Neuronal stem cell (in vitro differentiated cells): ENCODE results near the gene IFRD1.
"Not testable (repeated sequence)": the region's sequence is repeated elsewhere in the genome, so short reads cannot be mapped to it uniquely, and the experiment has no call there.

Experiments
- DNase-seq: peaks from one replicate; pipeline ENCODE4 v3.0.0-alpha.2; 2013; ENCODE audit warnings: low spot score
- H2AFZ ChIP-seq: one replicate; pipeline ENCODE4 v1.6.1; 2013; ENCODE audit warnings: mild to moderate bottlenecking, low read length, inconsistent platforms
- H2AK5ac ChIP-seq: 2 replicates; pipeline ENCODE4 v1.6.1; 2013; ENCODE audit warnings: low read depth, mild to moderate bottlenecking, inconsistent platforms, low read length, moderate library complexity, mixed read lengths
- H2BK120ac ChIP-seq: 2 replicates; pipeline ENCODE4 v1.6.1; 2013; ENCODE audit warnings: low read depth, mild to moderate bottlenecking, inconsistent platforms, low read length, moderate library complexity, mixed read lengths
- H2BK12ac ChIP-seq: one replicate; pipeline ENCODE4 v1.6.1; 2013; ENCODE audit warnings: low read length, inconsistent platforms
- H2BK15ac ChIP-seq: 2 replicates; pipeline ENCODE4 v1.6.1; 2013; ENCODE audit warnings: mild to moderate bottlenecking, low read length, inconsistent platforms, mixed read lengths
- H2BK5ac ChIP-seq: one replicate; pipeline ENCODE4 v1.6.1; 2013; ENCODE audit warnings: inconsistent platforms, mild to moderate bottlenecking, low read length, moderate library complexity
- H3K14ac ChIP-seq: one replicate; pipeline ENCODE4 v1.6.1; 2013; ENCODE audit warnings: low read length, inconsistent platforms
- H3K18ac ChIP-seq: 2 replicates; pipeline ENCODE4 v1.6.1; 2013; ENCODE audit warnings: low read length, inconsistent platforms
- H3K23ac ChIP-seq: 2 replicates; pipeline ENCODE4 v1.6.1; 2013; ENCODE audit warnings: low read depth, mild to moderate bottlenecking, mixed read lengths, low read length, inconsistent platforms; ENCODE audit not compliant: poor library complexity
- H3K27ac ChIP-seq: replicated peaks from 3 replicates; pipeline ENCODE4 v1.5.1; 2013; ENCODE audit warnings: low read length, inconsistent platforms
- H3K27me3 ChIP-seq, 3 experiments: 2 replicates each; pipeline ENCODE4 v1.6.1; 2013; ENCODE audit warnings: low read length in 3 of 3, mild to moderate bottlenecking in 2 of 3, inconsistent platforms in 1 of 3, low read depth in 1 of 3, mixed read lengths in 1 of 3, moderate library complexity in 1 of 3; ENCODE audit not compliant: control insufficient read depth in 3 of 3, insufficient read depth in 3 of 3
- H3K36me3 ChIP-seq, 2 donors: replicated peaks in 1 of 2; 2 replicates each; pipeline ENCODE4 v1.6.1; 2013; ENCODE audit warnings: low read length in 2 of 2; ENCODE audit not compliant: control insufficient read depth in 2 of 2, insufficient read depth in 2 of 2
- H3K4ac ChIP-seq: 2 replicates; pipeline ENCODE4 v1.6.1; 2013; ENCODE audit warnings: inconsistent platforms, mild to moderate bottlenecking, low read length, moderate library complexity
- H3K4me1 ChIP-seq, 2 donors: 1 replicate in 1 of 2; 2 replicates in 1 of 2; pipeline ENCODE4 v1.6.1; 2013; ENCODE audit warnings: low read length in 2 of 2, low read depth in 1 of 2; ENCODE audit not compliant: control insufficient read depth in 2 of 2, insufficient read depth in 1 of 2
- H3K4me2 ChIP-seq: one replicate; pipeline ENCODE4 v1.6.1; 2013; ENCODE audit warnings: mild to moderate bottlenecking, low read length, inconsistent platforms; ENCODE audit not compliant: insufficient read depth, poor library complexity, severe bottlenecking
- H3K4me3 ChIP-seq, 2 donors: 2 replicates each; pipeline ENCODE4 v1.5.1; 2013; ENCODE audit warnings: low read length in 2 of 2, mild to moderate bottlenecking in 2 of 2, inconsistent platforms in 1 of 2, moderate library complexity in 1 of 2
- H3K79me1 ChIP-seq: one replicate; pipeline ENCODE4 v1.6.1; 2013; ENCODE audit warnings: low read depth, mild to moderate bottlenecking, inconsistent platforms, low read length, moderate library complexity
- H3K9ac ChIP-seq: one replicate; pipeline ENCODE4 v1.6.1; 2013; ENCODE audit warnings: mild to moderate bottlenecking, low read depth, low read length, inconsistent platforms; ENCODE audit not compliant: poor library complexity
- H3K9me3 ChIP-seq, 2 donors: replicated peaks in 1 of 2; 2 replicates each; pipeline versions ENCODE3 to v1.6.1; 2013; ENCODE audit warnings: low read length in 2 of 2, mild to moderate bottlenecking in 2 of 2, inconsistent platforms in 1 of 2, low read depth in 1 of 2, mixed read lengths in 1 of 2, moderate library complexity in 1 of 2; ENCODE audit not compliant: control insufficient read depth in 2 of 2, insufficient read depth in 1 of 2
- H4K8ac ChIP-seq: one replicate; pipeline ENCODE4 v1.6.1; 2013; ENCODE audit warnings: low read depth, mild to moderate bottlenecking, inconsistent platforms, low read length, moderate library complexity
- H4K91ac ChIP-seq: one replicate; pipeline ENCODE4 v1.6.1; 2013; ENCODE audit warnings: low read length, low read depth, mild to moderate bottlenecking, inconsistent platforms; ENCODE audit not compliant: poor library complexity
- WGBS, 2 donors: extraction: QIAGEN DNeasy Blood & Tissue Kit; methylation state at CpG; one replicate each; pipeline ENCODE4 v1.1.7; 2013; ENCODE audit warnings: missing lambda C conversion rate in 2 of 2, mixed read lengths in 1 of 2; ENCODE audit not compliant: insufficient read length in 2 of 2, insufficient replicate concordance in 1 of 2; ENCODE audit errors: extremely low coverage in 2 of 2; 5-methylcytosine and 5-hydroxymethylcytosine counted together

IFRD1 gene

DNA sequence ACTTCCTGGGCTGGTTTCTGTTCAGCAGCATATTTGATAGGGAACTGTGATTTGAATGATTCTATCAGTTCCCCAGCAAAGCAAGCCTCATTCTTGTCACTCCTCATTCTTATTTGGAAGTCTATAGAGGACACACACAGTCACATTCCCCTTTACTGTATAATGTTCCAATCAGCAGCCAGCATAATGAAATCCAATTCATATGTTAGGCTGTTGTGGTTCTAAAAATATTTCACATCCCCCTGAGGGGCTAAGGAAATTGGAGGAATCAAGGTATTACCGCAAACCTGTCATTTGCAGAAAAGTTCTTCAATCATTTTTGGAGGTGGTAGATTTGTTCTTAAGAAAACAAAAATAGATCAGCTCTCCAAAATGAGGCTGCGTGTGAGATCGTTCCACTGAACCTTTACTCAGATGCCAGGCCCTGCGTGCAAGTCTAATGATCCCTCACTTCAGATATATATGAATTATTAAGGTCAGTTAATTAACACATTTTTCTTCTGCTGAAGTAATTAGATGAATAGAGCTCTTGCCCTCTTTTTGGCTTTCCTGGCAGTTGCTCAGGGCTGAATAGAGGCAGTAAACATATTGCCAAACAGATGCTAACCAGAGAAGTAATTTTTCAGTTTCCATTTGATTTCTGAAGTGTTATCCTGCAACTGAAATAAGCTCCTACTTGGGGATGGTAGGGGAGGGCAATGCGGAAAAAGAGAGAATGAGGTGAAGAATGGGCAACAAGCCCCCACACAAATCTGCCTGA is 62.4 kb downstream of the IFRD1 start:
- H3K27ac ChIP-seq, result no peak overlapping the region
- no peak overlapping the region for H2AFZ ChIP-seq
- H3K18ac ChIP-seq, result no peak overlapping the region
- H3K9ac ChIP-seq, result no peak overlapping the region
- H2BK120ac ChIP-seq, result no peak overlapping the region
- H3K9me3 ChIP-seq, result no peaks in the 10 kb centered on the region
- no peak overlapping the region for H3K4ac ChIP-seq
- H3K4me2 ChIP-seq, result no peak overlapping the region
- H3K79me1 ChIP-seq, result no peaks in the 10 kb centered on the region
- H2BK5ac ChIP-seq, result no peak overlapping the region
- no CpG with 5 or more reads among the region's 5 CpGs for WGBS, 2 donors
- H2BK15ac ChIP-seq, result no peak overlapping the region
- H3K36me3 ChIP-seq, result no peaks in the 10 kb centered on the region
- no peak overlapping the region for H3K23ac ChIP-seq
- H3K27me3 ChIP-seq, result peaks cover 0 to 8% (median 0%) of the 10 kb centered on the region in 3 experiments
- no peak overlapping the region for H4K91ac ChIP-seq
- H3K4me1 ChIP-seq, result peaks cover 0 to 2% of the 10 kb centered on the region in 2 donors
- no peak overlapping the region for H2AK5ac ChIP-seq
- no peak overlapping the region for H3K4me3 ChIP-seq
- no peak overlapping the region for H2BK12ac ChIP-seq
- no peak overlapping the region for H4K8ac ChIP-seq
- H3K14ac ChIP-seq, result no peak overlapping the region
- DNase-seq, result no peak

DNA sequence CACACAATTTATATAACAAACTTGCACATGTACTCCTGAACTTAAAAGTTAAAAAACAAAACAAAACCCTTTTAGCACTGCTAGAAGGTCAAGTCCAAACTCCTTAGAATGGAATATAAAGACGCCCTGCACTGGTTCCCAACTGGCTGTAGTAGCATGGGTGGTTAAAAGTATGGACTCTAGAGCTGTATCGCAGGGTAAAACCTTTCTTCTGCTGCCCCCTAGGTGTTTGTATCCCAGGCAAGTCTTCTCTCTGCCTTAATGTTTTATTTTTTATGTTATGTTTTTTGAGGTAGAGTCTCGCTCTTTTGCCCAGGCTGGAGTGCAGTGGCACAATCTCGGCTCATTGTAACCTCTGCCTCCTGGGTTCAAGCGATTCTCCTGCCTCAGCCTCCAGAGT is 65.7 kb downstream of the IFRD1 start:
- H2BK120ac ChIP-seq, result no peak overlapping the region
- H3K23ac ChIP-seq, result no peak overlapping the region
- WGBS, 2 donors, result no CpG with 5 or more reads among the region's 5 CpGs
- no peak overlapping the region for H3K27ac ChIP-seq
- H3K4me1 ChIP-seq, result peaks cover 0 to 2% of the 10 kb centered on the region in 2 donors
- H3K4ac ChIP-seq, result no peak overlapping the region
- H3K79me1 ChIP-seq, result no peaks in the 10 kb centered on the region
- H2BK15ac ChIP-seq, result no peak overlapping the region
- no peak overlapping the region for H3K18ac ChIP-seq
- no peak overlapping the region for H3K4me3 ChIP-seq
- no peak overlapping the region for H2BK12ac ChIP-seq
- no peaks in the 10 kb centered on the region for H3K36me3 ChIP-seq
- H3K27me3 ChIP-seq, result peaks cover 0 to 5% (median 0%) of the 10 kb centered on the region in 3 experiments
- H3K9ac ChIP-seq, result no peak overlapping the region
- H3K4me2 ChIP-seq, result no peak overlapping the region
- no peak overlapping the region for H4K8ac ChIP-seq
- no peak overlapping the region for H4K91ac ChIP-seq
- H3K14ac ChIP-seq, result no peak overlapping the region
- no peaks in the 10 kb centered on the region for H3K9me3 ChIP-seq
- DNase-seq, result no peak
- no peak overlapping the region for H2AFZ ChIP-seq
- H2AK5ac ChIP-seq, result no peak overlapping the region
- H2BK5ac ChIP-seq, result no peak overlapping the region

DNA sequence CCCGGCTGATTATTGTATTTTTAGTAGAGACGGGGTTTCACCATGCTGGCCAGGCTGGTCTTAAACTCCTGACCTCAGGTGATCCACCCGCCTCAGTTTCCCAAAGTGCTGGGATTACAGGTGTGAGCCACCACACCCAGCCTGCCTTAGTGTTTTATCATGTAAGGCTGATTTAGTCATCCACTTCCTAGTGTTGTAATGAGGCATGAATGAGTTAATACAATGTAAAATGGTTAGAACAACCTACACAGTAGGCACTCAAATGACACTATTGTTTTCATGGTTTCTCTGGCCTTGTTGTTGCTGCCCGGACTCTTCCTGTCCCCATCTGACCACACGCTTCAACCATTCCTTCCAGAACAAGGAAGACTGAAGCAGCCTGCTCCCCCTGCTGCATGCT is 66.2 kb downstream of the IFRD1 start:
- H3K27me3 ChIP-seq, H3K4me2 ChIP-seq, H3K9me3 ChIP-seq, H3K4ac ChIP-seq, H4K91ac ChIP-seq, H3K79me1 ChIP-seq, H2AK5ac ChIP-seq, H3K27ac ChIP-seq, H3K4me3 ChIP-seq, H2BK12ac ChIP-seq, H3K36me3 ChIP-seq, H3K9ac ChIP-seq, H3K23ac ChIP-seq, DNase-seq, H2BK5ac ChIP-seq, H4K8ac ChIP-seq, H3K18ac ChIP-seq, H3K14ac ChIP-seq, H2BK15ac ChIP-seq, H3K4me1 ChIP-seq, H2BK120ac ChIP-seq: not testable (repeated sequence)
- no CpG with 5 or more reads among the region's 5 CpGs for WGBS, 2 donors
- H2AFZ ChIP-seq, result peak overlapping the region; percentile 41

DNA sequence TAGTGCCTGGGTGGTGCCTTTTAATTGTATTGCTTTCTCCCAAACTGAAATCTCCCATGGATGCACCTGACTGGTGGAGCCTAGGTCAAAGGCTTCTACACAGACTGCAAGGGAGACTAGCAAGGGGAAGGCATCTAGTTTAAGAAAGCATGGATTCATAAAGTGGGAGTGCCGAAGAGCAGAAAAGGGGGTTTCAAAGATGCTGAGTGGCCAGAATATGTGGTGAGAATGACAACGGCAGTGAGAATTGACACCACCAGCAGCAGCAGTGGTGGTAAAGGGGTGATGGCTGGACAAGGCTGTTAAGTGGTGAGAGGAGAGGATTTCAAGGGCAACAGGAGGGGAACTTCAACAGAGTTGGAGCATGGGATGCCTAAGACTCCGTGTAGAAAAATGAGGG is 67.2 kb downstream of the IFRD1 start:
- Histone ChIP-seq H2AFZ (no peak overlapping the region), H4K8ac (no peak overlapping the region), H3K27me3 (peaks cover 0 to 5% (median 0%) of the 10 kb centered on the region in 3 experiments), H3K36me3 (no peaks in the 10 kb centered on the region), H3K27ac (no peak overlapping the region), H3K79me1 (no peaks in the 10 kb centered on the region), H3K9me3 (no peaks in the 10 kb centered on the region), H3K23ac (no peak overlapping the region), H2BK15ac (no peak overlapping the region), H4K91ac (no peak overlapping the region), H3K4me3 (no peak overlapping the region), H3K4me2 (no peak overlapping the region), H3K18ac (no peak overlapping the region), H2AK5ac (no peak overlapping the region), H2BK120ac (no peak overlapping the region), H3K4me1 (peaks cover 0 to 2% of the 10 kb centered on the region in 2 donors), H2BK12ac (no peak overlapping the region), H3K4ac (no peak overlapping the region), H3K14ac (no peak overlapping the region), H2BK5ac (no peak overlapping the region), H3K9ac (no peak overlapping the region)
- no peak for DNase-seq
- WGBS, 2 donors, result no CpG with 5 or more reads among the region's 3 CpGs
